NK-92 treated with Interleukin-12 subunit alpha and Interleukin-12 subunit beta, amount 100 ng/mL, for 24 hours (cell line): ENCODE measurements around the gene PARVB.
"Not testable (repeated sequence)": the region's sequence is repeated elsewhere in the genome, so short reads cannot be mapped to it uniquely, and the experiment has no call there.

ENCODE experiments used
- DNase-seq: peaks from one replicate; lab custom pipeline; 2025; lab: John Stamatoyannopoulos, UW

The PARVB gene

DNA sequence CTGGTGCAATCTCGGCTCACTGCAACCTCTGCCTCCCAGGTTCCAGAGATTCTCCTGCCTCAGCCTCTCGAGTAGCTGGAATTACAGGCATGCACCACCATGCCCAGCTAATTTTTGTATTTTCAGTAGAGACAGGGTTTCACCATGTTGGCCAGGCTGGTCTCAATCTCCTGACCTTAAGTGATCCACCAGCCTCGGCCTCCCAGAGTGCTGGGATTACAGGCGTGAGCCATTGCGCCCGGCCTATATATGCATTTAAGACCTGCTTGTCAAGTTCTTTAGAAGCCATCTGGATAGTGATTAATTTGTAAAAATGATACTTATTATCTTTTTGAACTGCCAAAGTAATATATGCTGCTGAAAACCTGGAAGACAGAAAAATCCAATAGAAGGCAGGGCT, 86.6 kb downstream of the PARVB start:
- DNase-seq = not testable (repeated sequence)

GRCh38 chr22:44111562-44112155, 87.6 kb downstream of the PARVB start:
- no peak for DNase-seq

DNA sequence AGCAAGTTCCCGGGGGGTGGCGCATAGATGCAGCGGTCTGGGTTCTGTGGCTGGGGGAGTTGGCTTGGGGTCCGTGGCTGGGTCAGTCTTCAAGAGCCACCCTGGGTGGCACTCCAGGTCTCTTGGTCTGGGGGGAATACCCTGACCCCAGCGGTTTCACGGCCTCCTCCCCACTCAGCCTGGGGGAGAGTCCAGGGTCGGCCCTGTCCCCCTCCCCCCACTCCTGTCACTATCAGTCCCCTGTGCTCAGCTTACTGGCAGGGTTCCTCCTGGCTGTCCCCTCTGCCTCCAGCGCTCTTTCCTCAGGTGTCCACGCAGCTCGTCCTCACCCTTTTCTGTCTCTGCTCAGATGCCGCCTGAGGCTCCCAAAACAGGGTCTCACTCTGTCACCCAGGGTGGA, 88.1 kb downstream of the PARVB start:
- DNase-seq = no peak

- DNase-seq = no peak
Observed at GRCh38 chr22:44116331-44116730, 92.2 kb downstream of the PARVB start.

GRCh38 chr22:44116755-44117684, 92.9 kb downstream of the PARVB start:
- no peak for DNase-seq

DNA sequence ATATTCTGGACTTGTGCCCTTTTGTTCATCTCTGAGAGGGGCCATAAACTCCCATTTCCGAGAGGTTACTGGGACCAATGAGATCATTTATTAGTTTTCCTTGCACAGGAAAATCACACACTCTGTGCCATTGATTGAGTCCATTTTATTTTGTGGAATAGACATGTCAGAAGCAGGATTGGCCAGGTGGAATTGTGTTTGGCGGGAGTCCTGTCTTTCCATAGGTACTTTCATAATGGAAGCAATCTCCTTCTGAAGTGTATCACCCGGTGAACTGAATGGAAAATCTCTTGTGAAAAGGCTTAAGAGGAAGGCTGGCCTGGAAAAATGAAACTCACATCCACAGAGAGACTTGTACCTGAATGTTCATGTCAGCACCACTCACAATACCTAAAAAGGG, 93.6 kb downstream of the PARVB start:
- DNase-seq = no peak

GRCh38 chr22:44118645-44119315, 94.7 kb downstream of the PARVB start:
- no peak for DNase-seq

DNA sequence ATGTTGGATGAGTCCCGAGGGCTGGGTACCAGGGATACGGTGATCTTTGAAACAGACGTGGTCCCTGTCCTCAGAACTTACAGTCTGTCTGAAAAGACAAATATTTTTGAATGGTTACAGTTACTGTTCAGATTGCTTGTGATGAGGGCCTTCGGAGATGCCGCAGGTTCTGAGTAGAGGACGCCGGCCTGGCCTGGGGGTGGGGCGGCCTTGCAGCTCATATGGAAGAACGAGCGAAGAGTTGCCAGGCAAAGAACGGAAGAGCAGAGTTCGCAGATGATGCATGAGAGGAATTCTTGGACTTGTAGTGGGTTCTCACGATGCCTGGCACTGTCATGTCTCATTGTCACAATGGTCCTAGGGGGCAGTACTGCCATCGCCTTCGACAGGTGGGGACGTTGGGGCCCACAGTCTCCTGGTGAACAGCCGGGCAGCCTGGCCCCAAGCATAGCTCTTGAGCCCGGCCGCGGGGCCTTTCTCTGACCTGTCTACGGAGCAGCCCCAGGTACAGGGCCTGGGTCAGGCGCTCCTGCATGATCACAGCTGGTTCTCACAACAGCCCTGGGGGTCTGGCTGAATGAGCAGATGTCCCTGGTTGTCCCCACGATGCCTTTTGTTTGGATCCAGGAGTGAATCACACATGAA, 95.7 kb downstream of the PARVB start:
- no peak for DNase-seq

DNA sequence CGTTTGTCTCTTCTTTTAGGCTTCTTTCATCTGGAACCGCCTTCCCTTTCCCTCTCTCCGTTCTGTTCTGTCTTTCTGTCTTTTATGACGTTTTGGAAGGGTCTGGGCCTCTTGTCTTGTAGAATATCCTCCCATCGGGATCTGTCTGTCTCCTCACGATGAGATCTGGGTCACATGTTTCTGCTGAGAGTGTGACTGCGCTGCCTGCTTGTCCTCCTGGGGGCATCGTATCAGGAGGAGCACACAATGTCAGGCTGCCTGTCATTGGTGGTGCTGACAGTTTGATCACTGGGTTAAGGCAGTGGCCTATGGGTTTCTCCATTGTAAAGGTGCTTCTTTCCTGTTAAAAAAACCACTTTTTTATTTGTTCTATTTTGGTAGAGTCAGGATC, 96.2 kb downstream of the PARVB start:
- DNase-seq = no peak

- DNase-seq = no peak
Observed at GRCh38 chr22:44125421-44125820, 101.3 kb downstream of the PARVB start.

DNA sequence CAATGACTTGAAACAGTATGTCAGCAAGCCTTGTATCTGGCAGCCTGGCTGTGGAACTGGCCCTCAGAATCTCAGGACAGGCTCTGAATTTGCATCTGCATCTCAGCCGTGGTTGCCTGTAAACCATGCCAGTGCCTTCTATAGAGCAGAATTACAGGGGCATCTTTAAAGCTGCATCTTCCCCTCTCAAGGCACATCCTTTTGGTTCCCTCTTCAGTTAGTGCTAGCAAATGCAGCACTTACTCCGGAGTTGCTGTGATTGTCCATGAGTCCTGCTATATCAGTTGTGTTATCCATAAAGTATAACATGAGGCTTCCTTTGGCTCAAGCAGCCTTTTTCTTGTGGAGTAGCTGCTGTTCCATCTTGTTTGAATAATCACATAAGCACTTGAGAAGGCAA, 102.7 kb downstream of the PARVB start:
- no peak for DNase-seq

DNA sequence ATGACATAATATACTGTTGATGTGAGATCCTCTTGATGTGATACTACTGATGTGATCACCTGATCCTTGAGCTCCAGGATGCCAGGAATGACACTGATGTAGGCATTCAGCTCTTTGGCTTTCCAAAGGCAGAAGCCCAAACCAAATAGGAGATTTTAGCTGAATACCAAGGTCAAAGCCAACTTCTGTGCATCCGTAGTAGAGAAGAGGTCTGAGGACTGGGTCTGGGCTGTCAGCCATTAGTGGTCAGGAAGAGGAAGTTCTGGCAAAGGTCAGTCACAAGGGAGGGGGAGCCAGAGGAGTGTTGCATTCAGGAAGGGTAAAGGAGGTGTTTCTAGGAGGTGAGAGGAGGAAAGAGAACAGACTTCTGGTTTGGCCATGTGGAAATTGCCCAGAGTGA, 103.3 kb downstream of the PARVB start:
- DNase-seq = no peak

- no peak for DNase-seq
Observed at GRCh38 chr22:44128958-44129618, 105.0 kb downstream of the PARVB start.

GRCh38 chr22:44129619-44129976, 105.5 kb downstream of the PARVB start:
- DNase-seq = no peak

DNA sequence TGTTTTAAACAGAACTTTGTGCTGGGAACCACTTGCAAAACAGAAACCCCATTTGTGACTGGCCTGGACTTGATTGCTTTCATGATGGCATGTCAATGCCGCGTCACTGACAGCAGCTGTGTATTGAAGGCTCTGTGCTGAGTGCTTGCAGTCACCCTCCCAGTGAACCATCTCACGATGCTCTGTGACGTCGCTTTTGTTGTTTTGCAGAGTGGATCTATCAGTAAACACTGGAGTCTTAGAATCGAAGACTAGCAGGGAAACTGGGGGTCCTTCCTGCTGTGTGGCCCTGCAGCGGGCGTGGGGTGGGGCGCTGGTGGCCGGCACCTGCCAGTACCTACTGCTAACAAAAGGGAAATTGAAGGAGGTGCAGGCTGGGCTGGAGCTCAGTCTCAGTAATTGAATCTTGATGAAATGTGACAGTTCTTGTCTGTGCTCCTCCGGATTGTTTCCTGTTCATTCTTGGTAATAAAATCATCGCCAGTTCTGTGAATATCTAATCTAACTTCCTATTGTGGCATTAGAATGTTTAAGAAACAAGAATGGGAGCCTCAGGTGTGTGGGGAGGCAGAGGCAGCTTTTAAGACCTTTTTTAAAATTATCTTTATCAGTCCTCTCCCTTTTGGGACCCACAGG, 106.1 kb downstream of the PARVB start:
- DNase-seq = no peak

- DNase-seq = no peak
Observed at GRCh38 chr22:44131412-44131811, 107.3 kb downstream of the PARVB start.

GRCh38 chr22:44131989-44132685, 108.0 kb downstream of the PARVB start:
- DNase-seq = no peak

DNA sequence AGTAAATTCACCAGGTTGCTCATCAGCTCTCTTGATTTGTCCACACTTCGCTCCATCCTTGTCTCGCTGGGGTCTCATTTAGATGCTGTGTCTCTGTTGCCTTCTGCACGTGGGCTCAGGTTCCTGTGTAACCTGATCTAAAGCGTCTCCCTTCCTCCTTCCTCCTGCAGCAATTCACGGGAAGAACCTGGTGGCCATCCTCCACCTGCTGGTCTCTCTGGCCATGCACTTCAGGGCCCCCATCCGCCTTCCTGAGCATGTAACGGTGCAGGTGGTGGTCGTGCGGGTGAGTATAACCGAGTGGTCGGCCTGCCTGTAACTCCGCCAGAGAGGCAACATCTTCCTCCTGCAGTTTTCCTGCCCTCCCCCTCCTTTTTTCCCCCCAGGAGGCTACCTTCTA, 108.6 kb downstream of the PARVB start:
- DNase-seq = no peak

- no peak for DNase-seq
Observed at GRCh38 chr22:44133161-44133560, 109.1 kb downstream of the PARVB start.

DNA sequence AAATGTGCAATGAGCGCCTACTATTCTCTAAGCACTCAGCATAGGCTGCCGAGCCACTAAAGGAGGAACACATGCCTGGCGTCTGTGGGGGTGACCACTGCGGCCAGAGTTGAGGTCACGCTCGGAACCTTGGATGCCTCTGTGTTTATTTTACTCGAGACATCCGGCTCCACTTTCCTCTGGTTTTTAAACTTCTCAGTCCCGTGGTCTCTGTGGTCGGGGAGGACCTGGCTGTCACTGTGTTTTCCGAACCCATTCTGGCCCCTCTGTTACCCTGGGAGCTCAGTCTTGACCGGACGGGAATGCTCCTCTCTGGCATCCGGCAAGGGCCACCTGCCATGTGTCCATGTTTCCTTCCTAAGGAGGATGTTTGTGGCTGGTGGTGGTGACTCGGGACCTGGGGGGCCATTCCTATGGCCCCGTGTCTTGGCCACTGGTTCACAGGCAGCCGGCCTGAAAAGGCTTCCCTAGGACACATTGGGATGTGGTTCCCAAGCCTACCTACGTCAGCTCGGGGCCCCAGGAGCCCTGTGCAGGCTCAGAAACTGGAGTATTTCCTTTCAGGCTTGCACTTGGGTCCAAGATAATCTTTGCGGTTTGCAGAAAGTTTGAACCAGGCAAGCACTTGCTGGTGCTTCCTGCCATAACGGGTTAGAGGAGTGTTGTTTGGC, 109.9 kb downstream of the PARVB start:
- DNase-seq = no peak
